GM18511 (cell line): ENCODE data around the gene HEMK1.

Experiments used
- ATAC-seq: cut with Tn5 transposase; IDR thresholded peaks from one replicate; pipeline ENCODE4 v1.9.1; 2021; ENCODE audit warnings: mild to moderate bottlenecking, moderate library complexity; ENCODE audit not compliant: unreplicated experiment

HEMK1 gene

GRCh38 chr3:50568947-50569749 lies at the start of gene HEMK1:
TSS of gene HEMK1 (plus strand) at chr3:50569522. CDS start at chr3:50571105, 1,583 bp downstream.
- peak; percentile 72 for ATAC-seq

GRCh38 chr3:50520849-50521248 lies 48.5 kb upstream of the HEMK1 start:
- no peak for ATAC-seq

GRCh38 chr3:50521572-50521971 lies 47.8 kb upstream of the HEMK1 start:
- ATAC-seq: no peak

GRCh38 chr3:50523279-50523811 lies 46.0 kb upstream of the HEMK1 start:
- no peak for ATAC-seq

GRCh38 chr3:50524746-50525145 lies 44.6 kb upstream of the HEMK1 start:
- no peak for ATAC-seq

GRCh38 chr3:50525191-50525910 lies 44.0 kb upstream of the HEMK1 start:
- no peak for ATAC-seq

GRCh38 chr3:50525987-50526386 lies 43.3 kb upstream of the HEMK1 start:
- no peak for ATAC-seq

- no peak for ATAC-seq
These were observed 39.0 kb upstream of the HEMK1 start for GRCh38 chr3:50530001-50530970.

GRCh38 chr3:50531201-50531600 lies 38.1 kb upstream of the HEMK1 start:
- ATAC-seq: no peak

GRCh38 chr3:50532062-50532705 lies 37.1 kb upstream of the HEMK1 start:
- ATAC-seq: no peak

GRCh38 chr3:50533316-50533715 lies 36.0 kb upstream of the HEMK1 start:
- no peak for ATAC-seq

- no peak for ATAC-seq
These were observed 35.4 kb upstream of the HEMK1 start for GRCh38 chr3:50533807-50534461.

- no peak for ATAC-seq
These were observed 34.5 kb upstream of the HEMK1 start for GRCh38 chr3:50534681-50535330.

GRCh38 chr3:50536471-50537180 lies 32.7 kb upstream of the HEMK1 start:
- no peak for ATAC-seq

GRCh38 chr3:50537421-50538129 lies 31.7 kb upstream of the HEMK1 start:
- no peak for ATAC-seq

GRCh38 chr3:50539356-50540286 lies 29.7 kb upstream of the HEMK1 start:
- no peak for ATAC-seq
